ENCODE results near the gene EP400. TPM values are rescaled to one million over a fixed set of nuclear protein-coding genes. Genes with fewer than 3 reads are reported as not detected.

The EP400 gene
- total and polyA plus RNA-seq, 2 of the 8 experiments (the other 6 are each of a cell fraction or from before 2014, with no cell fraction given) = 13.1 to 69.7 TPM

- Histone ChIP-seq H3K9ac (replicated peaks in 1 of 4; ENCODE audit: extremely low read depth in 1 of 4, low read depth in 3 of 4, low read length in 3 of 4) (no peak overlapping the region), H3K79me1 (ENCODE audit: low read depth, low read length) (no peaks in the 10 kb centered on the region; the same call in 1 of the 2 replicates), H2AFZ (ENCODE audit: low read length) (no peak overlapping the region), H3K4me1 (replicated peaks in 1 of 4; ENCODE audit: control insufficient read depth in 3 of 4, insufficient read depth in 4 of 4, low read length in 3 of 4) (no peaks in the 10 kb centered on the region), H4K20me1 (replicated peaks in 1 of 2; ENCODE audit: control insufficient read depth in 1 of 2, insufficient read depth in 2 of 2, low read length in 2 of 2) (peaks cover 0 to 10% of the 10 kb centered on the region in 2 experiments), H3K27me3 (replicated peaks in 1 of 4; ENCODE audit: control insufficient read depth in 3 of 4, extremely low read depth in 1 of 4, insufficient read depth in 3 of 4, low read length in 3 of 4) (no peaks in the 10 kb centered on the region), H3K27ac (ENCODE audit: low read depth, low read length) (no peak overlapping the region), H3K18ac (ENCODE audit: extremely low read depth, low read length) (no peak overlapping the region), H3K4ac (replicated peaks; ENCODE audit: insufficient read length, low read depth, low read length) (no peak overlapping the region), H4K8ac (ENCODE audit: extremely low read depth, insufficient read depth, low read length) (no peak overlapping the region), H3K79me2 (ENCODE audit: control insufficient read depth in 1 of 2, insufficient read depth in 2 of 2, low read length in 2 of 2) (no peaks in the 10 kb centered on the region), H3K23ac (ENCODE audit: insufficient read length) (no peak overlapping the region), H2BK20ac (ENCODE audit: low read length) (no peak overlapping the region), H3K9me3 (ENCODE audit: insufficient read depth in 2 of 2, low read depth in 1 of 2, low read length in 1 of 2) (no peaks in the 10 kb centered on the region), H2BK120ac (replicated peaks; ENCODE audit: low read depth, low read length) (no peak overlapping the region), H3K4me3 (ENCODE audit: extremely low read depth in 1 of 4, insufficient read depth in 2 of 4, low read depth in 3 of 4, low read length in 4 of 4) (no peak overlapping the region), H3K56ac (replicated peaks; ENCODE audit: insufficient read length, low read depth, low read length) (no peak overlapping the region), H3K4me2 (ENCODE audit: insufficient read depth in 1 of 2, low read depth in 2 of 2, low read length in 2 of 2) (no peak overlapping the region), H3K36me3 (ENCODE audit: control insufficient read depth in 2 of 4, insufficient read depth in 4 of 4, low read length in 3 of 4) (peaks cover 12 to 48% (median 37%) of the 10 kb centered on the region in 4 experiments), H2BK5ac (ENCODE audit: low read depth, low read length) (no peak overlapping the region), H2BK15ac (ENCODE audit: low read length) (no peak overlapping the region), H3K23me2 (ENCODE audit: low read depth, low read length) (no peaks in the 10 kb centered on the region), H4K5ac (ENCODE audit: insufficient read length, low read depth, low read length) (no peak overlapping the region), H2BK12ac (ENCODE audit: low read depth, low read length) (no peak overlapping the region), H2AK5ac (ENCODE audit: low read depth, low read length) (no peak overlapping the region), H4K91ac (replicated peaks; ENCODE audit: insufficient read length, low read length) (no peak overlapping the region), H3K14ac (ENCODE audit: insufficient read length) (no peak overlapping the region)
- DNase-seq (ENCODE audit: low read depth in 1 of 2, low spot score in 2 of 2) = no peak
- ChIA-PET POLR2A (ENCODE audit: partially characterized antibody) (interaction anchor here (1.0 kb wide), 1 partner anchor 237 kb away, joined by 3 read pairs; no protein-coding TSS in a partner anchor), CTCF (ENCODE audit: partially characterized antibody) (no interaction called here)
- no peak for FAIRE-seq
- TF ChIP-seq CHD1 (IDR thresholded peaks at IDR 0.05; ENCODE audit: low read depth, low read length) (no peak), MAX (IDR thresholded peaks at IDR 0.05) (no peak), POU5F1 (IDR thresholded peaks at IDR 0.05; ENCODE audit: low read depth, low read length) (no peak), EZH2 (IDR thresholded peaks at IDR 0.05; ENCODE audit: low read depth, low read length, severe bottlenecking) (no peak), TAF7 (optimal IDR thresholded peaks at IDR 0.05; ENCODE audit: borderline replicate concordance, low read depth, low read length) (no peak), RNF2 (IDR thresholded peaks at IDR 0.05; ENCODE audit: borderline replicate concordance, low read depth, low read length, missing control alignments, poor library complexity, severe bottlenecking) (no peak), SP4 (IDR thresholded peaks at IDR 0.05; ENCODE audit: low read length) (no peak), CTCF (IDR thresholded peaks at IDR 0.05; ENCODE audit: control extremely low read depth in 1 of 3, insufficient read depth in 1 of 3, low read depth in 1 of 3, low read length in 3 of 3) (no peak)
- WGBS, 2 experiments (ENCODE audit: extremely low coverage in 1 of 2, insufficient coverage in 1 of 2, insufficient read length in 1 of 2, insufficient replicate concordance in 2 of 2, low coverage in 1 of 2, low lambda C conversion rate in 2 of 2, missing lambda C conversion rate in 1 of 2) = 95% methylated on average over 14 of the region's 14 CpGs; no CpG with 5 or more reads in 1 of the 2 experiments
These were observed 112.7 kb downstream of the EP400 start for GRCh38 chr12:132062481-132062880.

All from H1 (cell line).